Testis (tissue), 3 donors: Measurements from ENCODE around the gene NFE2L3. TPM values are rescaled to one million over a fixed set of nuclear protein-coding genes. Genes with fewer than 3 reads are reported as not detected.
"Not testable (repeated sequence)": the region's sequence is repeated elsewhere in the genome, so short reads cannot be mapped to it uniquely, and the experiment has no call there.

ENCODE experiments used
- DNase-seq: peaks from one replicate; pipeline ENCODE4 v3.0.0-alpha.2; 2019
- H3K27ac ChIP-seq, 2 donors: fragments of 200-600 bp; sonication (generic); one replicate each; pipeline ENCODE4 v1.5.1; 2019
- H3K27me3 ChIP-seq: fragments of 200-600 bp; sonication (generic); one replicate; pipeline ENCODE4 v1.5.1; 2019
- H3K36me3 ChIP-seq: fragments of 200-600 bp; sonication (generic); one replicate; pipeline ENCODE4 v1.5.1; 2017; ENCODE audit warnings: low read depth; ENCODE audit errors: missing control alignments
- H3K4me1 ChIP-seq: fragments of 200-600 bp; sonication (generic); one replicate; pipeline ENCODE4 v1.5.1; 2019
- H3K4me3 ChIP-seq, 2 donors: fragments of 200-600 bp; sonication (generic); one replicate each; pipeline ENCODE4 v1.5.1; 2017 to 2019
- H3K9me3 ChIP-seq: fragments of 200-600 bp; sonication (generic); one replicate; pipeline ENCODE4 v1.5.1; 2017
- CTCF ChIP-seq, 3 experiments: fragments of 450-650 bp in 2 of 3; fragments of 200-600 bp in 1 of 3; sonication (generic) in 1 of 3; IDR thresholded peaks; one replicate each; pipeline ENCODE4 v1.5.1; 2016 to 2019; ENCODE audit warnings: antibody characterized with exemption in 3 of 3, mild to moderate bottlenecking in 2 of 3, moderate library complexity in 1 of 3
- POLR2A ChIP-seq: fragments of 450-650 bp; IDR thresholded peaks from one replicate; pipeline ENCODE4 v1.6.1; 2017; ENCODE audit warnings: antibody characterized with exemption, mild to moderate bottlenecking, moderate library complexity
- WGBS, 2 donors: methylation state at CpG; one replicate each; pipeline ENCODE4 v1.1.5; 2018; 5-methylcytosine and 5-hydroxymethylcytosine counted together
- intact Hi-C: fragments of 100-400 bp; cut with DNase I; formaldehyde crosslinking; loops from one replicate; pipeline ENCODE4 v1.15.1; 2023; ENCODE audit warnings: low total_unique reads
- polyA plus RNA-seq: library from polyadenylated mRNA; stranded (reverse); fragments of 350-450 nt; fragmentation: Illumina TruSeq; extraction: RNeasy Lipid Tissue Mini Kit (QIAGEN cat#74804); gene quantifications from one replicate; pipeline ENCODE4 v1.2.3, GENCODE V29; 2014; ENCODE audit warnings: low read depth, low replicate concordance; ENCODE audit not compliant: insufficient read depth
- total RNA-seq, 2 donors: library from RNA; depleted of rRNA; stranded (reverse); fragments of >200 nt; gene quantifications; one replicate each; pipeline ENCODE4 v1.2.3, GENCODE V29; 2016

Gene NFE2L3
- total and polyA plus RNA-seq, 3 donors from 2014 or later = 3.3 to 4.2 (median 4.2) TPM

GRCh38 chr7:26162431-26162830, 10.4 kb downstream of the NFE2L3 start:
- Histone ChIP-seq H3K27me3 (no peaks in the 10 kb centered on the region), H3K36me3 (no peaks in the 10 kb centered on the region), H3K27ac (no peak overlapping the region), H3K4me1 (no peaks in the 10 kb centered on the region), H3K9me3 (no peaks in the 10 kb centered on the region), H3K4me3 (no peak overlapping the region)
- TF ChIP-seq POLR2A (no peak), CTCF (IDR thresholded peaks at IDR 0.05) (no peak)
- DNase-seq = no peak
- whole genome bisulfite sequencing, 2 donors = 73 to 75% methylated on average over 2 of the region's 2 CpGs
- intact Hi-C loops = no loop called here

- H3K4me3 ChIP-seq, H3K4me1 ChIP-seq, intact Hi-C loops, H3K27ac ChIP-seq, H3K9me3 ChIP-seq, H3K36me3 ChIP-seq, DNase-seq, H3K27me3 ChIP-seq: not testable (repeated sequence)
- 73 to 96% methylated on average over 1 of the region's 1 CpG for WGBS, 2 donors
Measured at GRCh38 chr7:26163804-26164203, 11.8 kb downstream of the NFE2L3 start.

- WGBS, 2 donors = 77% methylated on average over 9 of the region's 9 CpGs
- no peaks in the 10 kb centered on the region for H3K27me3 ChIP-seq
- H3K27ac ChIP-seq = no peak overlapping the region
- H3K4me3 ChIP-seq = no peak overlapping the region
- intact Hi-C loops = no loop called here
- TF ChIP-seq POLR2A (no peak), CTCF (IDR thresholded peaks at IDR 0.05) (no peak)
- DNase-seq = no peak
- no peaks in the 10 kb centered on the region for H3K4me1 ChIP-seq
- H3K36me3 ChIP-seq = no peaks in the 10 kb centered on the region
- H3K9me3 ChIP-seq = no peaks in the 10 kb centered on the region
Measured at GRCh38 chr7:26165950-26166683, 14.1 kb downstream of the NFE2L3 start.

- TF ChIP-seq CTCF (IDR thresholded peaks at IDR 0.05) (no peak), POLR2A (no peak)
- 80 to 84% methylated on average over 5 of the region's 5 CpGs for WGBS, 2 donors
- no peak for DNase-seq
- no peak overlapping the region for H3K27ac ChIP-seq
- no peaks in the 10 kb centered on the region for H3K9me3 ChIP-seq
- H3K36me3 ChIP-seq = no peaks in the 10 kb centered on the region
- intact Hi-C loops = no loop called here
- H3K4me3 ChIP-seq = no peak overlapping the region
- no peaks in the 10 kb centered on the region for H3K4me1 ChIP-seq
- H3K27me3 ChIP-seq = no peaks in the 10 kb centered on the region
Measured at GRCh38 chr7:26166684-26167266, 14.8 kb downstream of the NFE2L3 start.

- Histone ChIP-seq H3K9me3 (no peaks in the 10 kb centered on the region), H3K36me3 (no peaks in the 10 kb centered on the region), H3K27me3 (no peaks in the 10 kb centered on the region), H3K27ac (no peak overlapping the region), H3K4me3 (no peak overlapping the region), H3K4me1 (no peaks in the 10 kb centered on the region)
- intact Hi-C loops = no loop called here
- no peak for TF ChIP-seq CTCF (IDR thresholded peaks at IDR 0.05)
- TF ChIP-seq POLR2A = no peak
- 93 to 97% methylated on average over 3 of the region's 3 CpGs for WGBS, 2 donors
- DNase-seq = no peak
Measured at GRCh38 chr7:26167303-26167934, 15.4 kb downstream of the NFE2L3 start.
